A549 (cell line): ENCODE results near the gene PPFIA2. TPM values are rescaled to one million over a fixed set of nuclear protein-coding genes. Genes with fewer than 3 reads are reported as not detected.

ENCODE experiments used
- ATAC-seq, 2 experiments: fragments of 200-7000 bp in 1 of 2; fragments of >200 bp in 1 of 2; cut with Nextera tagmentation in 1 of 2; cut with Tn5 transposase in 1 of 2; 3 replicates each; pipeline versions ENCODE4 v1.8.0 to v1.9.1; 2018 to 2020; ENCODE audit warnings: mild to moderate bottlenecking in 1 of 2, moderate library complexity in 1 of 2
- CTCF ChIA-PET: fragments of 300-600 bp; sonication (Branson Sonifier 250); formaldehyde crosslinking; extraction: SDS; loops from one replicate; lab custom pipeline; 2021; ENCODE audit warnings: antibody characterized with exemption, inconsistent platforms; lab: Yijun Ruan, JAX
- POLR2A ChIA-PET: fragments of 350-600 bp; formaldehyde crosslinking; extraction: SDS; loops from one replicate; lab custom pipeline; 2021; ENCODE audit warnings: antibody characterized with exemption, inconsistent platforms; lab: Yijun Ruan, JAX
- DNase-seq, 2 experiments: peaks; one replicate each; pipeline versions ENCODE4 v3.0.0 to v3.0.0-alpha.2; 2011 to 2016; ENCODE audit warnings: low read depth in 1 of 2, low spot score in 1 of 2
- FAIRE-seq: peaks from 2 replicates; lab custom pipeline; 2011; peaks lifted over from hg19 to GRCh38; lab: Jason Lieb, UNC
- H3K27ac ChIP-seq, 2 experiments: fragments of >200 bp; sonication (Bioruptor Twin); formaldehyde crosslinking; 3 replicates each; pipeline ENCODE4 v1.5.1; 2016 to 2017
- H3K4me1 ChIP-seq: fragments of >200 bp; sonication (Bioruptor Twin); formaldehyde crosslinking; 3 replicates; pipeline ENCODE4 v1.6.1; 2016
- H3K4me2 ChIP-seq: fragments of >200 bp; sonication (Bioruptor Twin); formaldehyde crosslinking; 3 replicates; pipeline ENCODE4 v1.6.1; 2016
- H3K4me3 ChIP-seq: fragments of >200 bp; sonication (Bioruptor Twin); formaldehyde crosslinking; 3 replicates; pipeline ENCODE4 v1.5.1; 2016
- H3K9me3 ChIP-seq: fragments of >200 bp; sonication (Bioruptor Twin); formaldehyde crosslinking; 3 replicates; pipeline ENCODE4 v1.6.1; 2016
- CTCF ChIP-seq: fragments of >200 bp; sonication (Bioruptor Twin); formaldehyde crosslinking; IDR thresholded peaks from 3 replicates; pipeline ENCODE4 v1.5.1; 2016
- E2F6 ChIP-seq: IDR thresholded peaks from 2 replicates; pipeline ENCODE4 v1.6.1; 2012; ENCODE audit warnings: low read depth, borderline replicate concordance
- ELK1 ChIP-seq: fragments of 150-350 bp; IDR thresholded peaks from 2 replicates; pipeline ENCODE4 v1.6.1; 2014; ENCODE audit warnings: low read depth, mild to moderate bottlenecking, low read length
- ESRRA ChIP-seq: fragments of 150-350 bp; IDR thresholded peaks from 2 replicates; pipeline ENCODE4 v1.6.1; 2014; ENCODE audit warnings: mild to moderate bottlenecking, low read length, borderline replicate concordance
- FOSL2 ChIP-seq, 2 experiments: fragments of 450-650 bp in 1 of 2; fragments of >200 bp in 1 of 2; sonication (Bioruptor Twin) in 1 of 2; formaldehyde crosslinking; IDR thresholded peaks; 2 replicates each; pipeline versions ENCODE4 v1.5.0 to v1.6.1; 2016 to 2020; ENCODE audit warnings: mild to moderate bottlenecking in 1 of 2, moderate library complexity in 1 of 2
- FOXS1 ChIP-seq: fragments of 250-450 bp; sonication (Bioruptor Pico); IDR thresholded peaks from 2 replicates; pipeline ENCODE4 v1.5.0; 2020; ENCODE audit warnings: mild to moderate bottlenecking, moderate library complexity
- GATA3 ChIP-seq: IDR thresholded peaks from 2 replicates; pipeline ENCODE4 v1.6.1; 2012; ENCODE audit warnings: borderline replicate concordance
- HES2 ChIP-seq: fragments of >200 bp; sonication (Bioruptor Twin); formaldehyde crosslinking; IDR thresholded peaks from 2 replicates; pipeline ENCODE4 v1.6.1; 2016
- HMGXB4 ChIP-seq: fragments of 250-450 bp; sonication (Bioruptor Pico); IDR thresholded peaks from 2 replicates; pipeline ENCODE4 v1.5.0; 2021; ENCODE audit warnings: mild to moderate bottlenecking, moderate library complexity, borderline replicate concordance
- JUNB ChIP-seq: fragments of >200 bp; sonication (Bioruptor Twin); formaldehyde crosslinking; IDR thresholded peaks from 2 replicates; pipeline ENCODE4 v1.6.1; 2016
- KDM1A ChIP-seq: fragments of 200-600 bp; sonication (generic); IDR thresholded peaks from 2 replicates; pipeline ENCODE4 v1.6.1; 2016; ENCODE audit warnings: low read depth, mild to moderate bottlenecking
- NFE2L2 ChIP-seq: fragments of 150-350 bp; conservative IDR thresholded peaks from 2 replicates; pipeline ENCODE4 v1.6.1; 2014; ENCODE audit warnings: low read length
- RARB ChIP-seq: fragments of 250-450 bp; sonication (Bioruptor Pico); IDR thresholded peaks from 2 replicates; pipeline ENCODE4 v1.8.0; 2021; ENCODE audit warnings: mild to moderate bottlenecking, moderate library complexity
- RFX5 ChIP-seq: fragments of 450-650 bp; IDR thresholded peaks from 2 replicates; pipeline ENCODE4 v1.7.1; 2014; ENCODE audit warnings: antibody characterized with exemption, mild to moderate bottlenecking, moderate library complexity
- RNF2 ChIP-seq: fragments of 200-600 bp; sonication (generic); IDR thresholded peaks from 2 replicates; pipeline ENCODE4 v1.6.1; 2016; ENCODE audit warnings: low read depth, mild to moderate bottlenecking, antibody characterized with exemption, moderate library complexity, borderline replicate concordance
- SMC3 ChIP-seq: fragments of >200 bp; sonication (Bioruptor Twin); formaldehyde crosslinking; IDR thresholded peaks from 3 replicates; pipeline ENCODE4 v1.6.1; 2018; ENCODE audit warnings: inconsistent platforms
- ZC3H11A ChIP-seq: fragments of 450-650 bp; IDR thresholded peaks from 2 replicates; pipeline ENCODE4 v1.6.1; 2014; ENCODE audit warnings: antibody characterized with exemption, mild to moderate bottlenecking
- ZFP36 ChIP-seq: fragments of 450-650 bp; IDR thresholded peaks from 2 replicates; pipeline ENCODE4 v1.6.1; 2014; ENCODE audit warnings: borderline replicate concordance; ENCODE audit not compliant: partially characterized antibody
- WGBS: methylation state at CpG from one replicate; pipeline ENCODE4 v1.1.6; 2017; ENCODE audit errors: missing lambda C conversion rate; 5-methylcytosine and 5-hydroxymethylcytosine counted together
- polyA plus RNA-seq, 4 experiments: library from polyadenylated mRNA; depleted of rRNA in 3 of 4; stranded (reverse); fragments of >200 nt; fragmentation: RNase III in 1 of 4; extraction: RNeasy Plus Mini Kit Qiagen cat#74134 plus additional on column Dnase treatment in 1 of 4; gene quantifications; 2 replicates in 3 of 4; 3 replicates in 1 of 4; pipeline ENCODE4 v1.2.3, GENCODE V29; 2011 to 2017

PPFIA2 gene
- polyA plus RNA-seq, 2 of the 4 experiments (the other 2 are of a cell fraction) = not detected

- no peaks in the 10 kb centered on the region for H3K9me3 ChIP-seq
- no peak overlapping the region for H3K4me2 ChIP-seq
- H3K27ac ChIP-seq = no peak overlapping the region
- CTCF ChIA-PET = interaction anchor here (0.6 kb wide), 1 partner anchor 554 kb away, joined by 3 read pairs; no protein-coding TSS in a partner anchor
- FAIRE-seq (no peak), DNase-seq (no peak), ATAC-seq (no peak)
- no peak overlapping the region for H3K4me3 ChIP-seq
- TF ChIP-seq ZC3H11A (peak; percentile 63), RNF2 (no peak)
- no peaks in the 10 kb centered on the region for H3K4me1 ChIP-seq
- WGBS = 83% methylated on average over 1 of the region's 1 CpG
- POLR2A ChIA-PET = no interaction called here
These were observed 373.0 kb downstream of the PPFIA2 start for GRCh38 chr12:81386101-81386500.

- FAIRE-seq (no peak), DNase-seq (no peak), ATAC-seq (no peak)
- no peak overlapping the region for H3K4me2 ChIP-seq
- WGBS = 28% methylated on average over 1 of the region's 1 CpG
- TF ChIP-seq KDM1A = no peak
- TF ChIP-seq FOSL2 (IDR thresholded peaks at IDR 0.05) = no peak
- TF ChIP-seq FOSL2 (CRISPR knock-in tag; IDR thresholded peaks at IDR 0.05) = no peak
- no peak for TF ChIP-seq HES2
- POLR2A ChIA-PET = no interaction called here
- H3K27ac ChIP-seq = no peak overlapping the region
- H3K4me1 ChIP-seq = no peaks in the 10 kb centered on the region
- no peak overlapping the region for H3K4me3 ChIP-seq
- CTCF ChIA-PET = no interaction called here
- no peaks in the 10 kb centered on the region for H3K9me3 ChIP-seq
These were observed 377.2 kb downstream of the PPFIA2 start for GRCh38 chr12:81381951-81382350.

- no peak for DNase-seq
- CTCF ChIA-PET = interaction anchor here (1.1 kb wide), 1 partner anchor 23 kb away, joined by 3 read pairs; no protein-coding TSS in a partner anchor
- no peak for FAIRE-seq
- Histone ChIP-seq H3K4me3 (no peak overlapping the region), H3K9me3 (no peaks in the 10 kb centered on the region), H3K4me2 (no peak overlapping the region), H3K4me1 (no peaks in the 10 kb centered on the region)
- 20% methylated on average over 4 of the region's 4 CpGs for WGBS
- POLR2A ChIA-PET = no interaction called here
- TF ChIP-seq JUNB = no peak
- no peak for TF ChIP-seq CTCF
- TF ChIP-seq GATA3 = no peak
- no peak for TF ChIP-seq ELK1
- no peak for TF ChIP-seq ESRRA
- TF ChIP-seq RNF2 = no peak
- no peak for TF ChIP-seq RARB
- TF ChIP-seq HMGXB4 (CRISPR knock-in tag) = no peak
- no peak for TF ChIP-seq E2F6
- TF ChIP-seq ZFP36 = no peak
- TF ChIP-seq FOXS1 (CRISPR knock-in tag) = no peak
- no peak for TF ChIP-seq ZC3H11A
- no peak for TF ChIP-seq RFX5
- no peak for TF ChIP-seq NFE2L2
- TF ChIP-seq SMC3 = no peak
- TF ChIP-seq, all 56 proteins: peak for 0
- no peak overlapping the region for H3K27ac ChIP-seq
- ATAC-seq = no peak
These were observed 380.4 kb downstream of the PPFIA2 start for GRCh38 chr12:81378601-81379285.
